ENCODE data around the gene SLC38A5.

DNA sequence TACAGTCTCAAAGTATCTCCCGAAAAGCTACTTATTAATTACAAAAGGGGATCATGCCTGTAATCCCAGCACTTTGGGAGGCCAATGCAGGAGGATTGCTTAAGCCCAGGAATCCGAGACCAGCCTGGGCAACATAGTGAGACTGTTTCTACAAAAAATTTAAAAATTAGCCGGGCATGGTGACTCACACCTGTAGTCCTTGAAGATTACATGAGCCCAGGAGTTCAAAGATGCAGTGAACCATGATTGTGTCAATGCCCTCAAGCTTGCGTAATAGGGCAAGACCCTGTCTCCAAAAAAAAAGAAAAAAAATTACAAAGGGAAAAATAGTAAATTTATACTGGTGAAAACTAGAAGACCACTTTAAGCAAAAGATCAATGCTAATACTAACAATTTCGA lies 35.4 kb upstream of the SLC38A5 start:
- TF ChIP-seq, protein P1, sequence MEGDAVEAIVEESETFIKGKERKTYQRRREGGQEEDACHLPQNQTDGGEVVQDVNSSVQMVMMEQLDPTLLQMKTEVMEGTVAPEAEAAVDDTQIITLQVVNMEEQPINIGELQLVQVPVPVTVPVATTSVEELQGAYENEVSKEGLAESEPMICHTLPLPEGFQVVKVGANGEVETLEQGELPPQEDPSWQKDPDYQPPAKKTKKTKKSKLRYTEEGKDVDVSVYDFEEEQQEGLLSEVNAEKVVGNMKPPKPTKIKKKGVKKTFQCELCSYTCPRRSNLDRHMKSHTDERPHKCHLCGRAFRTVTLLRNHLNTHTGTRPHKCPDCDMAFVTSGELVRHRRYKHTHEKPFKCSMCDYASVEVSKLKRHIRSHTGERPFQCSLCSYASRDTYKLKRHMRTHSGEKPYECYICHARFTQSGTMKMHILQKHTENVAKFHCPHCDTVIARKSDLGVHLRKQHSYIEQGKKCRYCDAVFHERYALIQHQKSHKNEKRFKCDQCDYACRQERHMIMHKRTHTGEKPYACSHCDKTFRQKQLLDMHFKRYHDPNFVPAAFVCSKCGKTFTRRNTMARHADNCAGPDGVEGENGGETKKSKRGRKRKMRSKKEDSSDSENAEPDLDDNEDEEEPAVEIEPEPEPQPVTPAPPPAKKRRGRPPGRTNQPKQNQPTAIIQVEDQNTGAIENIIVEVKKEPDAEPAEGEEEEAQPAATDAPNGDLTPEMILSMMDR (IDR thresholded peaks at IDR 0.05), result no peak
- no peak for TF ChIP-seq POLR2AphosphoS5 (IDR thresholded peaks at IDR 0.05)
- TF ChIP-seq POLR2A (IDR thresholded peaks at IDR 0.05), result no peak

Data from suprapubic skin (tissue), 4 donors.